Spleen (tissue), 11 donors: Measurements from ENCODE around the gene NDRG3. TPM values are rescaled to one million over a fixed set of nuclear protein-coding genes. Genes with fewer than 3 reads are reported as not detected.

Experiments
- DNase-seq: peaks from one replicate; pipeline ENCODE4 v3.0.0-alpha.2; 2020
- H3K27ac ChIP-seq, 8 donors: fragments of 200-600 bp; sonication (generic) in 7 of 8; 1 replicate in 4 of 8; 2 replicates in 4 of 8; pipeline versions ENCODE4 v1.5.0 to v1.8.0; 2016 to 2021; ENCODE audit warnings: inconsistent platforms in 4 of 8, mild to moderate bottlenecking in 4 of 8, moderate library complexity in 1 of 8
- H3K27me3 ChIP-seq, 7 donors: fragments of 200-600 bp; sonication (generic) in 6 of 7; replicated peaks in 1 of 7; 1 replicate in 4 of 7; 2 replicates in 3 of 7; pipeline versions ENCODE4 v1.5.0 to v1.8.0; 2016 to 2021; ENCODE audit warnings: inconsistent platforms in 3 of 7, mild to moderate bottlenecking in 1 of 7
- H3K36me3 ChIP-seq, 6 donors: fragments of 200-600 bp; sonication (generic) in 5 of 6; 1 replicate in 4 of 6; 2 replicates in 2 of 6; pipeline versions ENCODE4 v1.5.0 to v1.8.0; 2016 to 2021; ENCODE audit warnings: inconsistent platforms in 2 of 6
- H3K4me1 ChIP-seq, 6 donors: fragments of 200-600 bp; sonication (generic) in 5 of 6; 1 replicate in 3 of 6; 2 replicates in 3 of 6; pipeline versions ENCODE4 v1.5.0 to v1.8.0; 2016 to 2021; ENCODE audit warnings: inconsistent platforms in 3 of 6
- H3K4me3 ChIP-seq, 8 donors: fragments of 200-600 bp; sonication (generic) in 7 of 8; 1 replicate in 4 of 8; 2 replicates in 4 of 8; pipeline versions ENCODE4 v1.5.0 to v1.8.0; 2016 to 2021; ENCODE audit warnings: inconsistent platforms in 4 of 8, mild to moderate bottlenecking in 4 of 8, moderate library complexity in 2 of 8
- H3K9me3 ChIP-seq, 8 donors: fragments of 200-600 bp; sonication (generic) in 7 of 8; 1 replicate in 4 of 8; 2 replicates in 4 of 8; pipeline versions ENCODE4 v1.5.0 to v1.8.0; 2016 to 2021; ENCODE audit warnings: inconsistent platforms in 4 of 8
- CTCF ChIP-seq, 11 experiments: fragments of 200-600 bp in 7 of 11; fragments of 450-650 bp in 4 of 11; sonication (generic) in 4 of 11; IDR thresholded peaks in 8 of 11; conservative IDR thresholded peaks in 3 of 11; 1 replicate in 7 of 11; 2 replicates in 4 of 11; pipeline versions ENCODE4 v1.4.0 to v1.8.0; 2016 to 2021; ENCODE audit warnings: antibody characterized with exemption in 11 of 11, inconsistent platforms in 4 of 11, mild to moderate bottlenecking in 1 of 11
- POLR2A ChIP-seq, 3 donors: fragments of 450-650 bp; IDR thresholded peaks; one replicate each; pipeline ENCODE4 v1.5.1; 2017; ENCODE audit warnings: antibody characterized with exemption in 3 of 3, mild to moderate bottlenecking in 1 of 3
- POLR2AphosphoS5 ChIP-seq, 3 donors: sonication (generic); formaldehyde crosslinking; IDR thresholded peaks; one replicate each; pipeline ENCODE4 v1.5.1; 2017; ENCODE audit warnings: antibody characterized with exemption in 3 of 3
- WGBS, 5 donors: extraction: QIAGEN DNeasy Blood & Tissue Kit in 3 of 5; methylation state at CpG; one replicate each; pipeline versions ENCODE4 v1.1.5 to v1.1.7; 2013 to 2018; 5-methylcytosine and 5-hydroxymethylcytosine counted together
- intact Hi-C: fragments of 100-400 bp; cut with DNase I; formaldehyde crosslinking; loops from one replicate; pipeline ENCODE4 v1.15.0; 2023; ENCODE audit warnings: low total_unique reads
- polyA plus RNA-seq, 3 donors: library from polyadenylated mRNA; stranded (reverse); fragments of 200-250 nt; gene quantifications; one replicate each; pipeline ENCODE4 v1.2.1, GENCODE V29; 2013
- total RNA-seq, 7 donors: library from RNA; depleted of rRNA in 3 of 7; stranded (reverse); fragments of >200 nt in 3 of 7; fragmentation: NEBNext Ultra II Directional in 4 of 7; extraction: Animal tissue kit (Norgen Biotek cat#: 25700) in 4 of 7; gene quantifications; one replicate each; pipeline versions ENCODE4 v1.1.0 to v1.2.1, GENCODE V29; 2016 to 2021
- donor health status: healthy with polysubstance abuse.
- donor health status: DM: no; HTN: no; CAD: no; lungs with moderate emphysema.
- donor health status: DM: no; HTN: no; CAD: no.
- donor health status: Bipolar disorder and iron deficiency.
- donor health status: healthy.
- donor health status: DM: no; HTN: no; CAD: no.
- donor health status: DM: yes; HTN: yes; CAD: no.

NDRG3 gene
- total and polyA plus RNA-seq, 10 donors, result 15.5 to 32.0 (median 27.1) TPM

DNA sequence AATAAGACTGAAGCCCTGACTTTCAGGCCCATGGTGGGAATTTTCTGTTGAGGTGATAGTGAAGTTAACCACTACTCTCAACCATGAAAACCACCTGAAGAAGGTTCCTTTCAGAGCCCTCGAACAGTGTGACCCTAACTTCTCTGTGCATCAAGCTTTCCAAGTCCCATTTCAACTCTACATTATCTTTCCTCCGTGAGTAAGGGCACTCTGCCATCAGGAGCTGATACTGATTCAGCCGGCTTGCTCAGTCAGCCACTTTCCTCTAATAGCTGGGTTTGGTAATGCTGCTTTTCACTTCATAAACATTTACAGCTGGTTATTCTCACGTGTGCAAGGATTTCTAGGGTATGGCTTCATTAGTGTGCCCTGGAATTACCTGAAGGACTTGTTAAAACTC, 89.2 kb downstream of the NDRG3 start:
- Histone ChIP-seq H3K36me3 (peaks cover 0 to 92% (median 32%) of the 10 kb centered on the region in 6 donors), H3K27me3 (no peaks in the 10 kb centered on the region), H3K4me3 (no peak overlapping the region), H3K27ac (no peak overlapping the region), H3K9me3 (no peaks in the 10 kb centered on the region), H3K4me1 (peaks cover 0 to 7% (median 0%) of the 10 kb centered on the region in 6 donors)
- DNase-seq, result no peak
- 87 to 94% (median 92%) methylated on average over 4 of the region's 4 CpGs for WGBS, 5 donors
- intact Hi-C loops, result no loop called here
- no peak for TF ChIP-seq POLR2AphosphoS5 (IDR thresholded peaks at IDR 0.05)
- no peak for TF ChIP-seq CTCF (IDR thresholded peaks at IDR 0.05 in 8 of 11, conservative IDR thresholded peaks at IDR 0.05 in 3 of 11)
- TF ChIP-seq POLR2A (IDR thresholded peaks at IDR 0.05), result no peak

GRCh38 chr20:36655004-36655403, 90.9 kb downstream of the NDRG3 start:
- DNase-seq, result no peak
- WGBS, 5 donors, result 88 to 100% (median 95%) methylated on average over 3 of the region's 3 CpGs
- H3K9me3 ChIP-seq, result no peaks in the 10 kb centered on the region
- intact Hi-C loops, result no loop called here
- TF ChIP-seq CTCF (IDR thresholded peaks at IDR 0.05 in 8 of 11, conservative IDR thresholded peaks at IDR 0.05 in 3 of 11) (no peak), POLR2A (IDR thresholded peaks at IDR 0.05) (no peak), POLR2AphosphoS5 (IDR thresholded peaks at IDR 0.05) (no peak)
- H3K36me3 ChIP-seq, result peaks cover 0 to 85% (median 35%) of the 10 kb centered on the region in 6 donors
- H3K4me3 ChIP-seq, result no peak overlapping the region
- H3K27me3 ChIP-seq, result no peaks in the 10 kb centered on the region
- H3K27ac ChIP-seq, result no peak overlapping the region
- peaks cover 0 to 7% (median 0%) of the 10 kb centered on the region in 6 donors for H3K4me1 ChIP-seq

DNA sequence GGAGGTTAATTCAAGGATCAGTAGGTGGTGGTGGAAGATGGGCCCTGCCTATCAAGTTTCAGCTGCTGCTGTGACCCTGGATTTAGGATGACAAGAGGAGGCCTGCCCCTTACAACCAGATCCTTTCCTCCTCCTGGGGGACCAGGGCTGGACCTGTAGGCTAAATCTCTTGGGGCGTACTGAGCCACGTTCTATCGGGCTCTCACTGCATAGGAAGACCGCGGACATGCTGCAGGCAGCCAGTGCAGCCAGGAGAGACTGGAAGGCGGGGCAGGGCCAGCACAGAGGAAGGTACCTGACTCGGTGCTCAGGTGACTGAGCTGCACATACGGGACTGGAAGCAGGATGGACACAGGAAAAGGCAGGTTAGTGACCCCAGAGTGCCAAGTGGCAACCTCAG, 91.4 kb downstream of the NDRG3 start:
- intact Hi-C loops, result no loop called here
- 91 to 95% (median 92%) methylated on average over 8 of the region's 8 CpGs for WGBS, 5 donors
- no peaks in the 10 kb centered on the region for H3K27me3 ChIP-seq
- no peak for DNase-seq
- TF ChIP-seq POLR2AphosphoS5 (IDR thresholded peaks at IDR 0.05) (no peak), POLR2A (IDR thresholded peaks at IDR 0.05) (no peak), CTCF (IDR thresholded peaks at IDR 0.05 in 8 of 11, conservative IDR thresholded peaks at IDR 0.05 in 3 of 11) (no peak)
- no peak overlapping the region for H3K4me3 ChIP-seq
- no peaks in the 10 kb centered on the region for H3K9me3 ChIP-seq
- H3K4me1 ChIP-seq, result peaks cover 0 to 7% (median 0%) of the 10 kb centered on the region in 6 donors
- no peak overlapping the region for H3K27ac ChIP-seq
- H3K36me3 ChIP-seq, result peaks cover 0 to 80% (median 35%) of the 10 kb centered on the region in 6 donors

DNA sequence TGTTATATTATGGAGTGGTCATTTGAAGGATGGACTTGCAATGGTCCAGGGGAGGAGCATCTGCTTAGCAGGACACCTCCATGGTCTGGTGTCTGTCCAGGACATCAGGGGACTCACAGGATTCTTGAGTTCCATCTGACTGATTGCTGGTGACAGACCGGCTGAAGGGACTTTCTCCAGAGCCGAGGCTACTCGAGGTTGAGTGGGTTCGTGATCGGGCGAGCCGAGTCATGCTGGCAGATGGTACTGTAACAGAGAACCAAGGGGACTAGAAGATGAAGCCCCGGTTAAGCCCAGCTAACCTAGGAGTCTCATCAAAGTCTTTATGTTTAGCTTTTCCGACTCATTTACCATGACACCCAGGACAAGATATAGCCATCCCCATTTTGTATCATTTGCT, 92.4 kb downstream of the NDRG3 start:
- no peak overlapping the region for H3K27ac ChIP-seq
- no peak overlapping the region for H3K4me3 ChIP-seq
- 87 to 95% (median 92%) methylated on average over 9 of the region's 9 CpGs for WGBS, 5 donors
- H3K4me1 ChIP-seq, result peaks cover 0 to 5% (median 0%) of the 10 kb centered on the region in 6 donors
- TF ChIP-seq POLR2AphosphoS5 (IDR thresholded peaks at IDR 0.05) (no peak), CTCF (IDR thresholded peaks at IDR 0.05 in 8 of 11, conservative IDR thresholded peaks at IDR 0.05 in 3 of 11) (no peak), POLR2A (IDR thresholded peaks at IDR 0.05) (no peak)
- no peaks in the 10 kb centered on the region for H3K27me3 ChIP-seq
- intact Hi-C loops, result no loop called here
- no peaks in the 10 kb centered on the region for H3K9me3 ChIP-seq
- peaks cover 0 to 73% (median 32%) of the 10 kb centered on the region in 6 donors for H3K36me3 ChIP-seq
- no peak for DNase-seq
